Cardiac atrium fibroblast (primary cell): ENCODE measurements around the gene POLR3A. TPM values are rescaled to one million over a fixed set of nuclear protein-coding genes. Genes with fewer than 3 reads are reported as not detected.

Experiments used
- total RNA-seq: library from RNA; depleted of rRNA; stranded (reverse); fragments of >200 nt; gene quantifications from 2 replicates; pipeline ENCODE4 v1.2.3, GENCODE V29; 2015

POLR3A gene
- 9.1 and 9.9 TPM in 2 replicates for total RNA-seq

DNA sequence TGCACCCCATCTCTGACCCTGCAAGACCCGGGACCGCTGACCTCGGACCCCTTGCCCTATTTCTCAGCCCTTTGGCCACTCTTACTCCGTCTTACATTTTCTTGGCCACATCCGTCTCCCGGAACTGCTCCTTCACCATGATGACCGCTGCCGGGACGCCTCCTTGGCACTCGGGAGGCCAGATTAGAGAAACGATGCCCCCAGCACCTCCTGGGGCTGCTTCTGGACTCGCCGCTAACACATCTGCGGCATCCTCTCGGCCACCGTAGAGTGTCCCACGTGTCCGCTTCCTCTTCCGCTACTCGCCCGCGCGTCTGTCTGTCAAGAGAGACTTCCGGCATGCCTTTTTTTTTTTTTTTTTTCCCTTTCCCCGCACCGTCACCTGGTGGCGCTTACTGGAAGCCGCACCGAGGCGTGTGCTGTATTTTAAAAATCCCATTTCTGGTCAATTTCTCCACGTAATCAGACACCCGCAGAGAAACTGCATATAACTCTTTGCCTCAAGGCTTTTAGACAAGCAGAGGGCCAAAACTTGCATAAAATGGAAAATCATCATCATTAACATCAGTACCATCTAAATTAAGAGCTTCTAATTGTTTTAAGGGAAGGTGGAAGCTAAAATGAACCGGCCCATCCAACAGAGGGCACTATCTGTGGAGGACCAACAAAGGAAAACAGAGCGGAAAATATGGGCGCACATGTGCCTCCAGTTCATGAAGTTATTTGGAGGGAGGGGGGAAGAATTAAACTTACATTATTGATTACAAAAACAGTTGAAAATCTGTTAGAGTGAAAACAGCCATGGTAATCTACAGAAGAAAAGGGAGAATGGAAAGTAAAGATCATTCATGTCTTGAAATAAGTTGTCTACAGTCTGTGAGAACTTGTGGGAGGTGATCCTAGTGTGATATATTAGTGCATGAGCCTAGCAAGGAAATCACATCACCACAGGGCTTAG is at the start of gene POLR3A:
Gene POLR3A (minus strand): TSS at position 247 of the 958 bp plus-strand sequence. CDS start 108 bp downstream, at position 139.

DNA sequence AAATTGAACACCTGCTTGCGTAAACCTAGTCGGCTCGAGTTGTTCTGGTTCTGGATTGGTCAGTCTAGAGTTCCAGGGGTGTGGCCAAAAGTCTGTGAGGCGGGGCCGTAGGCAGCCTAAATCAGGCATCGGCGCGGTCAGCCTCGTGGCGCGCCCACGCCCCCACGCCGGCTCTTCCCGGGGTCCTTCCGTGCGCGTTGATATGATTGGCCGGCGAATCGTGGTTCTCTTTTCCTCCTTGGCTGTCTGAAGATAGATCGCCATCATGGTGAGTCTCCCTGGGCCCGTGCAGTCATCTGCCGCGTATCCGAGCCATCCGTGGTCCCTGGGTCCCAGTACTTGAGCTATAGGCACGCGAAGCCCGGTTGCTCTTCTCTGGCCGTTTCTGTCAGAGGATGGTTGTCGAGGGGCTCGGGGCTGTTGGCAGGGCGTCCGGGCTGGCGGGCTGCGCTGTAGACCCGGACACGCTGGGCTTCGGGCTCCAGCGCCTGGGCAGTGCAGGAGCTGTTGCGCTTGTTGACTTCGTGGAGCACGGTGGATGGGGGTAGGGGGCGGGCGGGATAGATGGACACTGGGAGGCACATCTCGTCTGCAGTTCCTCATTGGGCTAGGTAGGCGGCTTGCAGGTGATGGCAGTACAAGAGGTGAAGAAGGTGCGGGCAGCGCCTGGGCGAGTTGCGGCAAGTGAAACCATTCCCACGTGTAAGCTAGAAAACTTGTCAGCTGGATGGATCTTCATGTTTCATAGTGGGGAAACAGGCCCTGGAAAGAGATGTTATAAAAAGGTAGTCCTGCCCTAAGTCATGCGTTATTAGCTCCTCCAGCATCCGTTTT is 4.5 kb upstream of the POLR3A start, which contains the start of gene RPS24:
Gene RPS24 (plus strand): TSS at position 227 of the 834 bp plus-strand sequence. CDS start 39 bp downstream, at position 266.

DNA sequence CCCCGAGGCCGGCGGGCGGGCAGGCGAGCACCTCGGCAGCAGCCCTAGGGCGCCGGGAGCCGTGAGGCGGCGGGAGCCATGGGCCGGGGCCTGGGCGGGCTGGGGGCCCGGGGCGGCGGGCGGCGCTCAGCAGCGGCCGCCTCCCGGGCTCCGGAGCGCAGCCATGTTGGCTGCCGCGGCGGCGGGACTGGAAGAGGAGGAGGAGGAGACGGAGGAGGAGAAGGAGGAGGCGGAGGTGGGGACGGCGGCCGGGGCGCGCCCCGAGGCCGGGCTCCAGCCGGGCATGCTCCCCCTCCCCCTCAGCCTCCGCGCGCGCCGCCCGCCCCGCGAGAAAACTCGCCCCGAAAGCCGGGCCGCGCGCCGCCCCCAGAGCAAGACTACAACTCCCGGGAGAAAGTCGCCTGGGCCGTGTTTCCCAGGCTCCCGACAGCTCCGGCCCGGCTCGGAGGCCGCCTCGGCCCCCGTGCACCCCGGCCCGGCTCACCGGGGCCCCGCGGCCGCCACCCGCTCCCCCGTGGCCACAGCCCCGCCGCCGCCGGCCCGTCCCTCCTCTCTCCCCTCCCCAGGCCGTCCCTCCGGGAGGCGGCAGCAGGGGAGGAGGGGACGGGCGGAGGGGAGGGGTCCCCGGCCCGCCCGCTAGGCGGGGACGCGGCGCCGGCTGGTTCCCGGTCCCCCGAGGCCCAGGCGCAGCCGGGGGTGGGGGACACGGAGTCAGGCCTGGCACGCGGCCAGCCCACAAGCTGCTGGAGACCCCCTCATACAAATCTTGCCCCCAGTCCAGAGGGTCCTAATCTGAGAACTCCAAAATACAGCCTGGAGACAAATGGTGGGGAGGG is 102.5 kb downstream of the POLR3A start, which contains the start of gene DLG5:
Gene DLG5 (minus strand): TSS at position 190 of the 836 bp plus-strand sequence. CDS start 235 bp downstream, outside the sequence.

Other genes starting within 250 kb of the POLR3A start
- 15.0 and 18.1 TPM in 2 replicates for gene DLG5, start 102.8 kb downstream of the POLR3A start, total RNA-seq
- gene RPS24, start 4.3 kb upstream of the POLR3A start, total RNA-seq: 1,625 and 1,652 TPM in 2 replicates